CD4-positive, alpha-beta T cell treated with Interleukin-1 beta for 1 hour (primary cell): ENCODE data around the gene TRIM29.
A peak's percentile ranks its signal among the peaks of the same experiment; 100 is the strongest.

ENCODE experiments used
- DNase-seq, 2 donors: peaks; one replicate each; pipeline ENCODE4 v3.0.0-alpha.2; 2020 to 2022

TRIM29 gene

DNA sequence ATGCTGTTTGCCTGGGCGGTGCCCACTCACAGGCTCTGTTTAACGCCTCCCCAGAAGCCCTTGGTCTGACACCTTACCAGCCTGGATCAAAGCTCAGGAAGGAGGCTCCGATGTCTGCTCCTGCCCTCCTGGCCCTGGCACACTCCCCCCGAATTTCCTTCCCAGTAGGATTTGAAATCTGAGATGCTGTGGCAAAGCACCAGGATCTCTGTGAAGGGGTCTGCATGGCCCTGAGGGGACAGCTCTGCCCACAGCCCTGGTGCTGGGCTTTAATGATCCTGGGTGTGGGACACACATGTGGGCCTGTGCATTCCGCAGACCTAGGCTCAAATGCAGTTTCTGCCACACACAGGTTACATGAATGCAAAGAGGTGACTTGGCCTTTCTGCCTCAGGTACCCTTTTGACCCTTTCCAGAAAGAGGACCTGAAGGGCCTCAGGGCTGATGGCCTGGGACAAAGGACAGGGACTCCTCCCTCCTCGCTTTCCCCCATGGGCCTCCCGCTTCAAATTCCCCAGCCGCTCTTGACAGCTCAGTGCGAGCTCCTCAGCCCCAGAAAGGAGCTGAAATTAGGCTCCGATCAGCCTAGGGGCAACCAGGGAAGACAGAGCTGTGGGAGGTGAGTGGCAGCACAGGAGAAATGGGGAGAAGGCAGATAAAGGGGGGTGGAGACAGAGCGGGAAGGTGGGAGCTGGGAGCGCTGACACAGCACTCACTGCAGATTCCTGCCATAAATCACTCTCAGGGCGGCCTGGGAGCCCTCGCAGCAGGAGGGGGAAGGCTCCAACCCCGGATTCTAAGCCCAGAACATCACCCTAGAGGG is 41.3 kb downstream of the TRIM29 start:
- no peak for DNase-seq

DNA sequence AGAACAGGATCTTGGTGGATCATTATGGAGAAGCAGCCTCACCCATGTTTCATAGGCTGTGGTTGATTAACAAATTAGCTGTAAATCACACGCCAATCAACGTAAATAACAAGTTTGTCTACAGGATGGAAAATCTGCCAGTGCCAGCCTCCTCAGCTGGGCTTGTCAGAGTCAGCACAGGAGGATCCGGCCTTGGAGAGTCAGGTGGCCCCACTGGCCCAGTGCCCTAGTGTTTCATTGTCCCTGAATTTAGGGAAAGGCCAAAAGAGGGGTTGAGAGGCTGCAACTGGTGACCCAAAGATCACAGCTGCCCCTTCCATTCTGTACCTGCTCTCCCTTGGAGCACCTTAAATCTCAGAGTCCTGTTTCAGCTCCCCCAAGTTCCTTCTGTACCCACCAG is 42.4 kb downstream of the TRIM29 start:
- no peak for DNase-seq

DNA sequence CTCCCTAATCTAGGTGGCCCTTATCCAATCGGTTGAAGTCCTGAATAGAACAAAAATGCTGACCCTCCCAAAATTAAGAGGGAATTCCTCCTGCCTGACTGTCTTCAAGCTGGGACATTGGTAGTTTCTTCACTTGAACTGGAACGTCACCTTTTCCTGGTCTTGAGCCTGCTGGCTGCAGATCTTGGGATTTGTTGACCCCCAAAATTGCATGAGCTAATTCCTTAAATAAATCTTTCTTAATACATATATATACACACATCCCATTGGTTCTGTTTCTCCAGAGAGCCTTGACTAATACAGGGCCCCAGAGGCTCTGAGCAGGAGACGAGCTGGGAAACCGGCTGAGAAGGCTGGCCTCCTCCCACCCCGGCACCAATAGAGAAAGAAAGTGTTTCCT is 46.2 kb downstream of the TRIM29 start:
- DNase-seq = no peak

GRCh38 chr11:120091121-120091520 is 46.8 kb downstream of the TRIM29 start:
- no peak for DNase-seq

GRCh38 chr11:120090411-120090810 is 47.5 kb downstream of the TRIM29 start:
- DNase-seq = no peak

GRCh38 chr11:120089036-120090001 is 48.6 kb downstream of the TRIM29 start:
- no peak for DNase-seq

- no peak for DNase-seq
Observed at GRCh38 chr11:120088056-120088455, 49.9 kb downstream of the TRIM29 start.

GRCh38 chr11:120086651-120087050 is 51.3 kb downstream of the TRIM29 start:
- no peak for DNase-seq

GRCh38 chr11:120079750-120080610 is 57.9 kb downstream of the TRIM29 start:
- peak in 1 of 2 donors; percentile 5 for DNase-seq

DNA sequence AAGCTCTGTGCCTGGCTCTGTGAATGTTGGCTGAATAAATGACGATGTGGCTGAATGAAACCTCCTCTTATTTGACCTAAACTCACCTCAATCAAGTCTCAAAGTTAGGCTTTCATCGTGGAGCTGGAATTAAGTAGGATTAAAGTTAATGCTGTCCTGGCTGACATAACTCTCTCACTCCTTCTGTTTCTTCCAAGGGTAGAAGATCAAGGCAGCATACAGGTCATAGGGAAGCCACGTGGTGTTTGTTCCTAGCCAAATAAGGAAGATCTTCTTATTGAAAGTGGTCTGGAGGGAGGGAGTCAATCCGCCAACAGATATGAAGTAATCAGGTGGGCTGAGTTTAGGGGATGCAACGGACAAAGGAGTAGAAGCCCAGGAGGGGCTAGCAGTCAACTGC is 59.5 kb downstream of the TRIM29 start:
- no peak for DNase-seq

DNA sequence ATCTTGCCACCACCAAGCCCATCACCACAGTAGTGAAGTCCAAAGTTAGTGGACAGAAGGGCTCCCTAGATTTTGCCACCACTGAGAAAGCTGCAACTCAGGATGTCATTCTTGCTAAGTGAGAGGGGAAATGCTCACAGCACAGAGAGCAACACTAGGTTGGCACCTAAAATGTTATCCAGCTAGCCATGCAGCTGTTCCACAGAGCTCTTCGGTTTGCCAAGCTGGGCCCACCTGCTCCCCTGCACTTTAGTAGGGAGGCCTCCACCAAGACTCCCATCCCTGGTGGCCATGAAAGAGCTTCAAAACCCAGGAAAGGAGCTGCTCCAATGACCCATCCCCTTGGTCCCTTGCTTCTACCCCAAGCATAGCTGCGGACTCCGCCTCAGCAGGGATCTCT is 63.8 kb downstream of the TRIM29 start:
- DNase-seq = no peak

DNA sequence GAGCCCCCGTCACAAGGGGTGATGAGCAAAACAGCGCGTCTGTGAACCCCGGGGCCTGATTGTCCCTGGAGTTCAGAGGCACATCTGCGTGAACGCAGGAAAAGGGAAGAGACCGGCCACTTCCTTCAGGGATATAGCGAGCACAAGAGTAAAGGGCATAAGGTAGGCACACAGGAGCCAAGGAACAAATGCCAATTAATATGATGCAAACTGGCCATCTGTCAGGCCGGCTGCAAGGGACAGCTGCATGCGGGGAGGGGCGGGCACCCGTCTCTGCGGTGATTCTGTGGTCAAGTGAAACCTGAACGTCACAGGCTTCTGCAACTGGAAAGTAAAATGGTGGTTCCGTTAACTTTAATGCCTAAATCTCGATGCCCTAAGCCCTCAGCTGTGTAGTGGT is 64.7 kb downstream of the TRIM29 start:
- no peak for DNase-seq

DNA sequence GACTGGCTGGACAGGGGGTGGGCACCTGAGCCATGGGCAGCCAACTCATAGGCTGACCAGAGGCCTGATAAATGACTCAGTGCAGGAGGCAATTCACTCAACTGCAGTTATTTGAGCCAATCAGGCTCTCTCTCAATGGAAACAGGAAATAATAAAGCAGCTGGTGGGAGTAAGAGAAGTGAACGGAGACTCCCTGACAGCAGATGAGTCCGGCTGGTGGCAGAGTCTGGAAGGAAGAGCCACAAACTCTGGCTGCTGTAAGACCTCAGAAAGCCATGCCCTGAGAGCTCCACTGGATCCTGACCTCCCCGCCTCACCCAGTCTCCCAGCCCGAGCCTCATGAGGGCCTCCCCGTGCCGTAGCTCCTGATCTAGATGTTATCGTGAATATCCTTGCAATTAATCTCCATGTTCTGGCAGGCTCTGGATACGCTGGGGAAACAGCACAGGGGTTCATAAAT is 69.8 kb downstream of the TRIM29 start:
- no peak for DNase-seq

GRCh38 chr11:120067438-120068113 is 70.3 kb downstream of the TRIM29 start:
- DNase-seq = no peak

GRCh38 chr11:120066738-120067437 is 71.0 kb downstream of the TRIM29 start:
- DNase-seq = no peak

- no peak for DNase-seq
Observed at GRCh38 chr11:120065876-120066275, 72.0 kb downstream of the TRIM29 start.

DNA sequence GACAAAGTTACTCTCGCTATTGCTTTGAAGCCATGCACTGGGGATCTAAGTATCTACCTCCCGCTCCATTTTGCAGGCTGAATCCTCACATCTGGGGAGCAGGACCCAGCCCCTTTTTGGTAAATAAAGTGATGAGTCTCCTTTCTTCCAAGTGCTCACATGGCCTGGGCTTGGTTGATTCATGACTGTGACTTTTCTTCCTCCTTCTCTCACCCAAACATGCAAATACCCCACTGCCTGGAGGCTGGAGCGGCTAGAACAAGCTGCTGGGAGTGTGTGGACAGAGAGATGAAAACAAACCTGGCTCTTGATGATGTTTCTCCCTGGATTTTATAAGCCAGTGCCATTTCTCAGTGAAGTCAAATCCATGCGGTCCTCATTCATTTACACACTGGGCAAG is 72.7 kb downstream of the TRIM29 start:
- no peak for DNase-seq

GRCh38 chr11:120064341-120064740 is 73.6 kb downstream of the TRIM29 start:
- no peak for DNase-seq

DNA sequence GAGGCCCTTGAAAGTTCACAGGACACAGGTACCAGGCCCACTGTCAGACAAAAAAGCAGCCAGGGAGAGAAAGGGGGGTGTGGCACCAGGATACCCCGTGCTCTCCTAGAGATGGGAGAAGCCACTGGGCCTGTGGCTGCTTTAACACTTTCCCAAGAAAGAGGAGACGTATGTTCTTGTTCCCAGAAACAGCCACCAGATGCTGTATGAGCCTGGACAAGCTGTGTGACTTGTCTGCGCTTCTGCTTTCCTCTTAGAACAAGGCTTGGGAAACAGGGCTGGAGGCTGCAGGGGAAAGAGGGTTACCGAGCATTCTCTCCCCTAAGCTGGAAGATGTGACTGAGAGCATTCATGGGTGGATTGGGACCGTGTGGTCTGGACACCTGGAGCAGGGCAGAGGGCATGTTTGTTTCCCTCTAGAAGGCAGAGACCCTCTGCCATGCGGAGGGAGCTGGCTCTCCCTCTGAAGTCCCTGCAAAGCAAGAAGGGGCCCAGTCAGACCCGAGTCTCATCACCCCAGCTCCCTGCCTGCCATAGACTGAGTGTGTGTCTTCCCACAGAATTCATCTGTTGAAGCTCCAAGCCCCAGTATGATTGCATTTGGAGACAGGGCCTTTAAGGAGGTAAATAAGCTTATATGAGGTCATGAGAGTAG is 74.1 kb downstream of the TRIM29 start:
- DNase-seq = no peak

GRCh38 chr11:120062561-120062930 is 75.4 kb downstream of the TRIM29 start:
- no peak for DNase-seq
